ENCODE measurements around the gene BNIP5.

BNIP5 gene

DNA sequence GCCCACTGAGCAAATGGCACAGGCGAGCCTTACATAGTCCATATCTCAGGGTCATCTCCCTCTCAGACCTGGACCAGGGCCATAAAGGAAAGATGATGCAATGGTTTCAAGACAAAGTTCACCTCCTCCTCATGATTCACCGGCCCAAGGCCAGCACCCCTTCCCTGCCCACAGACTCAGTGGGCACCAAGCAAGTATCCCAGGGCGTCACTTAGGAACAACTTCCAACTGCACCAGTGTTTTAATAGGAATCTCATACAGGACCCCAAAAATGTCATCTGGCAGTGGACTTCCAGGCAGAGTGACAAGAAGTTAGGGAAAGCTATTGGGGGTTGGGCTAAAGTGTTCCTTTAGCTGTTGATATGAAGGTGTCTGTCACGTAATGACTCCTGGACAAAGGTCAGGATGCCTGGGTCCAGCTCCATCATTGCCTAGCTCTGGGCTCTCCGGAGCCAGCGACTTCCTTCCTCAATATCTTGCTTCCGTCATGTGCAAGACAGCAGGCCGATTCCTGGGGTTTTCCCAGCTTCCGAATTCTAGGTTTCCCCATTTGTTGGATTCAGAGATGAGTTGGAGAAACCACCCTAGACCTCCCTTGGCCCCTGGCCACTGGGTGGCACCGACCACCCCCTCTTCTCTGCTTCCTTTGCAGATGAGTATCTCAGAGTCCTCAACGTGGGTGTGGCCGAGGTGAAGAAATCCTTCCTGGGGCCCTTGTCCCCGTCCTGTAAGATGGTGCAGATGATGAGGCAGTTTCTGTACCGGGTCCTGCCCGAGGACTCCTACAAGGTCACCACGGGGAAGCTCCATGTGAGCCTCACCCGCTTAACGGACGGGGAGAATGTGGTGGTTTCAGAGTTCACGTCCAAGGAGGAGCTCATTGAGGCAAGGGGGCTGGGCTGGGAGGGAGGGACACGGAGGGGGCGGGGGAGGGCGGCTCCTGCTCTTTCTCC lies 45.7 kb downstream of the BNIP5 start:
- no peak for DNase-seq

DNA sequence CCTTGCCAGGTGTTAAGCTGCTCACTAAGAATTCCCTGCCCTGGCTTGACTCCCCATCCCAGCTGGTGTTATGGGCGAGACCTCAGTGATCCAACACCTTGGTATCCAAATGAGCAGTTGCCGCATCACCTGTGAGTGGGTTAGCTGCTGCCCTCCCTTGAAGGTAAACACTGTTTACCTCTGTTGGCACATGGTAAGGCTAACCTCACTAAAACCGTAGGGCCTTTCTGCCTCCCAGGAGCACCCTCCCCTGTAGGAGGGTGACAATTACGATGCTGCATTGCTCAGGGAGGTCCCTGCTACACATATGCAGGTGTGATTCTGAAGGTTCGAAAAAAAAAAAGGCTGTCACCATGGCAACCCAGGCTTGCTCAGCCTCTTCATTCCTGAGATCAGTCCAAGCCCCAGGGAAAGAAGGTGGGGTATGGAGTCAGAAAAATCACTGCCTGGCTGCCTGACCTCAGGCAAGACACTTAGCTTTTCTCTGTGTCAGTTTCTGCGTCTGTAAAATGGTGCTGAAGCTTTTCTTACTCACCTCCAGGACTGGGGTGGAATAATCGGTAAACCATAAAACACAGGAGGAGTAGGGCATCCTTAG lies 47.3 kb downstream of the BNIP5 start:
- DNase-seq: no peak

GRCh38 chr6:36286858-36287257 lies 49.8 kb downstream of the BNIP5 start:
- DNase-seq: no peak

DNA sequence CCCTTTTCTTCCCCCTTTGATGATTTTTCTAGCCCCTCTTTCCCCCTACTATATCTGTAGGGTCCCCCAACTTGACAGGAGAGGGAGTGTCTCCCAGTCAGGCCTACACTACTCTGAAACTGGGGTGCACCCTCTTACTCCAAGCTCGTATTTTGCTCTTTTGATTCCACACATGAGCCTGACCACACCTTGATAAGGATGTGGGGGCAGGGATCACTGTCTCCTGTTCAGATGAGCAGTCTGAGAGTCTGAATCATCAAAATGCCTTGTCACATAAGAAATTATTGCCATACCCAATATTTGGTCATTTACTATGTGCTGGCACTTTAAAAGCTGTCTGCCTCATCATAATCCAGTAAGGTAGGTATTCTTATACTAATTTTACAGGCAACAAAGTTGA lies 50.9 kb downstream of the BNIP5 start:
- no peak for DNase-seq

GRCh38 chr6:36285187-36285671 lies 51.5 kb downstream of the BNIP5 start:
- no peak for DNase-seq

DNA sequence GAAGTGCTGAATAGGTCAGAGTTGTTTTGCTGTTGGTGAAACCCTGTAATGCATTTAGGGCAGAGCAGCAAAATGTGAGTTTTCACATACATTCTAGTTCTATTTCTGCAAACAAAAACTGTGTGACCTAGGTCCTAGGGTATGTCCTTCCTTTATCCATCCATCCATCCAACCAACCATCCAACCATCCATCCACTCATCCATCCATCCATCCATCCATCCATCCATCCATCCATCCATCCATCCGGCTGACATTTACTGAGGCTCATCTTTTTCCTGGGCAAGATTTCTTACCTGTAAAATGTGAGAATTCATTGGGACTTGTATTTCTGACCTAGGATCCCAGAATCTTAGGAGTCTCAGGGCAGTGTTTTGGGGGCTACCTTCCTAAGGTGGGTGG lies 52.3 kb downstream of the BNIP5 start:
- no peak for DNase-seq

DNA sequence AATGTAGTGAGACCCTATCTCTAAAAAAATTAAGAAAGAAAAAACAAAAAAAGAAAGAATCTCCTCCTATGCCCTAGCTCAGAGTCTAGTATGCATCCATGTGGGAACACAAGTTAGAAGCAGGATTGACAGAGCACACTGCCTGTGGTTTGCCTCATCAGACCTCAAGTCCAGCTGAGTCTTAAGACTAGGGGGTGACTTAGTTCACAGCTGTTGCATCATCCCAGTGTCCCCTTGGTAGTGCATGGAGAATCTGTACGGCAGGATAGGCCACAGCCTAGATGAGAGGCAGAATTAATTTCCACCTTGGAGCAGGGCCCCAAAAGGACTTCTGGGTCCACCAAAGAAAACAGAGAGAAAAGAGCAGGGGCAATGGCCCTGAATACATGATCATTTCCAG lies 53.1 kb downstream of the BNIP5 start:
- no peak for DNase-seq

DNA sequence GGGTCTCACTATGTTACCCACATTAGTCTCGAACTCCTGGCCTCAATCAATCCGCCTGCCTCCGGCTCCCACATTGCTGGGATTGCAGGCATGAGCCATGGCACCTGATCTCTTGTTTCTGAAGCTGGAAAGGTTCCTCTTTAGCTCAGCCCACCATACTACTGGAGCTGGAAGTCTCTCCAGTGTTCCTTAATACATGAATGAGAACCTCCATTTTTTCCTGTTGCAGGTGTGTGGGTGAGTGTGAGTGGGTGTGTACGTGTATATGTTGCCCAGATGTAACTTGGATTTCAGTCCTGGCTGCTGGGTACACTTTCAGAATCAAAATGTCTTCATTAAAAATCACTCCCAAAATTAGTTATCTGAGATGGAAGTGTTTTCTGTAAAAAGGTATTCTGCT lies 55.7 kb downstream of the BNIP5 start:
- no peak for DNase-seq

GRCh38 chr6:36280467-36280866 lies 56.2 kb downstream of the BNIP5 start:
- no peak for DNase-seq

GRCh38 chr6:36277946-36278470 lies 58.7 kb downstream of the BNIP5 start:
- no peak for DNase-seq

- DNase-seq: no peak
These were observed 59.8 kb downstream of the BNIP5 start for GRCh38 chr6:36276581-36277536.

- DNase-seq: no peak
These were observed 62.7 kb downstream of the BNIP5 start for GRCh38 chr6:36273802-36274514.

DNA sequence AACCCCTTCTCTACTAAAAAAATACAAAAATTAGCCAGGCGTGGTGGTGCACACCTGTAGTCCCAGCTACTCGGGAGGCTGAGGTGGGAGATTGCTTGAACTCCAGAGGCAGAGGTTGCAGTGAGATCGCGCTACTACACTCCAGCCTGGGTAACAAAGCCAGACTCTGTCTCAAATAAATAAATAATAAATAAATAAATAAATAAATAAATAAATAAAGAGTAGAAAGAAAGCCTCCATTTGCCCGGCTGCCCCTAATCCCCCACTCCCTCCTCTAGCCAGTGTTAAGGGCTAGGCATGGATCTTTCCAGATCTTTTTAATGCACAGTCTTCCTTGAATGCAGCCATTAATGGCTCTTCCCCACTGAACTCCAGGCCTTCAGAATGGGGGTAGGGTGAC lies 63.6 kb downstream of the BNIP5 start:
- no peak for DNase-seq

DNA sequence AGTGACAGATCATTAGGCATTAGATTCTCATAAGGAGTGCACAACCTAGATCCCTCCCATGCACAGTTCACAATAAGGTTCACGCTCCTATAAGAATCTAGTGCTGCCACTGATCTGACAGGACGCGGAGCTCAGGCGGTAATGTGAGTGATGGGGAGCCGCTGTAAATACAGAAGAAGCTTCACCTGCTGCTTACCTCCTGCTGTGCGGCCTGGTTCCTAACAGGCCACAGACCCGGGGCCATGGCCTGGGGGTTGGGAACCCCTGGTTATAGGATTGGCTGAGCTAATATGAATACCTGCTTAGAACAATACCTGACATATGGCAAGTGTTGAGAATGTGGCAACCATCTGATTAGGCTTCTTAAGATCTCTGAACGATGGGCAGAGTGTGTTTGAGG lies 64.5 kb downstream of the BNIP5 start:
- DNase-seq: no peak

GRCh38 chr6:36269834-36270705 lies 66.6 kb downstream of the BNIP5 start, which contains the start of gene PNPLA1:
Gene PNPLA1 (plus strand): TSS chr6:36270060. CDS start chr6:36270460, 400 bp downstream.
- no peak for DNase-seq

DNA sequence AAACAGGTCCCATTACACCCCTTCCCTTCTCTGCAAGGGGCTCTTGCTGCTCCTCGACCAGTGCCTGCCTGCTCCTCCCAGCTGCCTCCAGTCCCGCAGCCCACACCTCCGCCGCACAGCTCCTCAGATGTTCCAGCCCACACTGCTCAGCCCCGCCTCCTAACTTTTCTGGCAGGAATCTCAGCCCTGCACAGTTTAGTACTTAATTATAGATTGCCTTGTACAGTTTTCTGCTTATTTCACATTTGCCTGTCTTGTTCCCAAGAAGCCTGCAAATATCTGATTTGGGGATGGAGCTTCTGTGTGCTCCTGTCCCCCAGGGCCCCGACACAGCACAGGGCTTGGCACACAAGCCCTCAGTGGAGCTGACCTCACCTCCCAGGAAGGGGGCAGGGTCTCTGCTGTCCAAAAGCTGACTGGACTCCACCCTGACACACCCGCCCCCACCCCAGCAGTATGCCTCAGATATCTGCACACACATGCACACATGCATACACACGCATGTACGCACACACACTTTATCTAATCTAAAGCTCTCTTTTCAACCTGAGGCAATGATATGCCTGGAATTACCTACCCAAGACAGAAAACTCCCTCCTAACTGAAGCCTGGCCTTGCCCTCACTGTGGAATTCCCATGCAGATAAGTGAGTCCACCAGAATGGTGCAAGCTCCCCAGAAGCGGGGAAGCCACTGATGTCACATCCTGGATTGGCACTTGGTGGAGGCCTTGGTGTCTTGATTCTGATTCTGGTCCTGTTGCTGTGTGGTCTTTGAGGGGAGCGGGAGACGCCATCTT lies 68.0 kb downstream of the BNIP5 start:
- DNase-seq: no peak

- DNase-seq: no peak
These were observed 68.8 kb downstream of the BNIP5 start for GRCh38 chr6:36267731-36268477.

DNA sequence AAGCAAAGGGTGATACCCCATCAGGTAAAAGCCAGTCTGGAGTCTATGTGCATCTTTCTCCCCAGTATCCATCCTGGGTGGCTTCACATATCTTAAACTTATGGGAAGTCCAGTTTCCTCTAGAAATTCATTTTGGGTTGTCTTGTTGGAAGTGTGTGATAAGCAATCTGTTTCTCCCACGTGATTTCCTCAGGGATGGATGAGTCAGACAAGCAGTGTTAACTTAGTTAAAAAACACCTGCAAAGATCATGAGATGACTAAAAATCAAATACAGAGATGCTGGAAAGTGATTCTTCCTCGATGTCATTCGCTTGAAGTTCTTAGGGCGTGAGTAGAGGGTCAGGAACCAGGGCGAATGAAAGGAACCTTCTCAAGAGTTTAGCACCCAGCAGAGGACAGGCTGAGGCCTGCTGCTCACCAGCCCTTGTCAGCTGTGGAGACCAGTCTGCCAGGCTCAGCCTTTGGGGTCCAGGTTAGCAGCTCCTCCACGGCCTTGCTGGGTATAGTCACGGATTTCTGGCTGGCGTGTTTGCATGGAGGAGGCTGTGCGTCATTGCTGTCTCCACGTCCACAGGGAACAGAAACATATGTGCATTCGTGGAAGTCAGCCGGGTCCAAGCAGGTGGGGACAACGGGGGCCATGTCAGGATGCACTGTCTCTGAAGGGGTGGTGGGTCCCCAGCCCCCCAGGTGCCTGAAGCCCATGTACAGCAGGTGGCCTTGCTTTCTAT lies 69.6 kb downstream of the BNIP5 start:
- no peak for DNase-seq
